GM20000 (cell line): ENCODE measurements around the gene HLA-C.
"Not testable (repeated sequence)": the region's sequence is repeated elsewhere in the genome, so short reads cannot be mapped to it uniquely, and the experiment has no call there.

Source experiments
- DNase-seq: peaks from one replicate; pipeline ENCODE4 v3.0.0; 2012; ENCODE audit warnings: low spot score
- TF ChIP-seq, protein P1 (sequence below): IDR thresholded peaks from 2 replicates; pipeline ENCODE4 v1.5.1; 2012; ENCODE audit warnings: mild to moderate bottlenecking, control low read depth; ENCODE audit errors: extremely low read depth, missing control alignments

The HLA-C gene

DNA sequence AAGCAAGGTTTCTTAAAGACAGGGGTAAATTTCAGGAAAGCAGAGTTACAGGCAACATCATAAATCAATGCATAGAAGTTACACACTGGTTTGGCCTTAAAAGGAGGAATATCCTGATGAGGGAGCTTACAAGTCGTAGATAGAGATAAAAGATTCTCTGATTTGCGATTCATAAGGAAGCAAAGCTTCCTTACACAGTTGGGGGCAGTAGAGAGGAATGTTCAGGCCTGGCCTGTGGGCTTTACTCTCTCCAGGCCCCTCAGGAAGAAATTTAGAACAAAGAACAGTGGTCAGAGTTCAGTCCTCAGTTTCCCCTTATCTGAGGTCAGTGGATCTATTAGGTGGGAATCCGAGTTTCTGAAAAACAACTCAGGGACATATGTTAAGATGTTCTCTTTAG lies 19.3 kb downstream of the HLA-C start:
- DNase-seq, result no peak
- TF ChIP-seq, protein P1, sequence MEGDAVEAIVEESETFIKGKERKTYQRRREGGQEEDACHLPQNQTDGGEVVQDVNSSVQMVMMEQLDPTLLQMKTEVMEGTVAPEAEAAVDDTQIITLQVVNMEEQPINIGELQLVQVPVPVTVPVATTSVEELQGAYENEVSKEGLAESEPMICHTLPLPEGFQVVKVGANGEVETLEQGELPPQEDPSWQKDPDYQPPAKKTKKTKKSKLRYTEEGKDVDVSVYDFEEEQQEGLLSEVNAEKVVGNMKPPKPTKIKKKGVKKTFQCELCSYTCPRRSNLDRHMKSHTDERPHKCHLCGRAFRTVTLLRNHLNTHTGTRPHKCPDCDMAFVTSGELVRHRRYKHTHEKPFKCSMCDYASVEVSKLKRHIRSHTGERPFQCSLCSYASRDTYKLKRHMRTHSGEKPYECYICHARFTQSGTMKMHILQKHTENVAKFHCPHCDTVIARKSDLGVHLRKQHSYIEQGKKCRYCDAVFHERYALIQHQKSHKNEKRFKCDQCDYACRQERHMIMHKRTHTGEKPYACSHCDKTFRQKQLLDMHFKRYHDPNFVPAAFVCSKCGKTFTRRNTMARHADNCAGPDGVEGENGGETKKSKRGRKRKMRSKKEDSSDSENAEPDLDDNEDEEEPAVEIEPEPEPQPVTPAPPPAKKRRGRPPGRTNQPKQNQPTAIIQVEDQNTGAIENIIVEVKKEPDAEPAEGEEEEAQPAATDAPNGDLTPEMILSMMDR, result no peak

DNA sequence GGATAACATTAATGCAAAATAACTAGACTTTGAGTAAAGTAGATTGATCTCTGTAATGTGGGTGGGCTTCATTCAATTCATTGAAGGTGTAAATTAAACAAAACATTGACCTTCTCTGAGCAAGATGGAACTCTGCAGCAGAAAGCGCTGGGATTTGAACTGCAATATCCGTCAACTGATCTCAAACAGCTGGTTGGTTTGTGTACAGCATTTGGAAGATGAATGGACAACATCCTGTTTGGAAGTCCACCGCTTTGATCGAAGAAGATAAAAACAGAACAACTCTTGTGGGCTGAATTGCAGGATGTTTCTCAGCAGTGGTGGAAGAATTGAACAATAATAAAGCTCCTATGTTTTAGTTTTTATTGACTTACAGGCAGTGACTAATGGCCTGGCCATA lies 20.6 kb downstream of the HLA-C start:
- TF ChIP-seq, protein P1, result no peak
- no peak for DNase-seq

DNA sequence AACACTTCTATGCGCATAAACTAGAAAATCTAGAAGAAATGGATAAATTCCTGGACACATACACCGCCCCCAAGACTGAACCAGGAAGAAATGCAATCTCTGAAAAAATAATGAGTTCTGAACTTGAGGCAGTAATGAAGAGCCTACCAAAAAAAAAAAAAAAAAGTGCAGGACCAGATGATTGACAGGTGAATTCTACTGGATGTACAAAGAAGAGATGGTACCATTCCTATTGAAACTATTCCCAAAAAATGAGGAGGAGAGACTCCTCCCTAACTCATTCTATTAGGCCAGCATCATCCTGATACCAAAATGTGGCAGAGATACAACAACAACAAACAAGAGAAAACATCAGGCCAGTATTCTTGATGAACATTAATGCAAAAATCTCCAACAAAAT lies 22.7 kb downstream of the HLA-C start:
- no peak for DNase-seq
- TF ChIP-seq, protein P1, result no peak

DNA sequence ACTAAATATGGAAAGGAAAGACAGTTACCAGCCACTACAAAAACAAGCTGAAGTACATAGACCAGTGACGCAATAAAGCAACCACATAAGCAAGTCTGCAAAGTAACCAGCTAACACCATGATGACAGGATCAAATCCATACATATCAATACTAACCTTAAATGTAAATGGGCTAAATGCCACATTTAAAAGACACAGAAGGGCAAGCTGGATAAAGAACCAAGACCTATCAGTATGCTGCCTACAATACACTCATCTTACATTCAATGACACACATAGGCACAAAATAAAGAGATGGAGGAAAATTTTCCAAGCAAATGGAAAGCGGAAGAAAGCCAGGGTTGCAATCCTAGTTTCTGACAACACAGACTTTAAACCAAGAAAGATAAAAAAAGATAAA lies 24.1 kb downstream of the HLA-C start:
- TF ChIP-seq, protein P1, result no peak
- no peak for DNase-seq

DNA sequence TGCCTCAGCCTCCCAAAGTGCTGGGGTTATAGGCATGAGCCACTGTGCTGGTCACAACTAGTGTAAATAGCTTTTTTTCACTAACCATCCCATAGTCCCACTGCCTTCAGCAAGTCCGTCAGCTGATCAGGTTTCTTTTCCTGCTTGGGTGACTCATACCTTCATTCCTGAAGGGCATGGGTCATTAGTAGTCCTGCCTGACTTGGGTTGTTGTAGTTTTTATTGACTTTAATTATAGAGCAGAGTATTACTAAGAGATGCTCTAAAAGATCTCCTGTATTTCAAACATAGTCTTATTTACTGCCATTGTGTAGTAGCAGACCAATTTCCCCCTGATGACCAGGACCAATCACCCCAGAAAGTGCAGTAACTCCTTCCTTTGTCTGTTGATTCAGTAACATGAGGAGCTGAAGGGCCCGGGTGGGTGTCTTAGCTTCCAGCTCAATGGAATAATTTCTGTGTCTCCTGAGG lies 25.8 kb downstream of the HLA-C start:
- DNase-seq, result no peak
- TF ChIP-seq, protein P1, result no peak

DNA sequence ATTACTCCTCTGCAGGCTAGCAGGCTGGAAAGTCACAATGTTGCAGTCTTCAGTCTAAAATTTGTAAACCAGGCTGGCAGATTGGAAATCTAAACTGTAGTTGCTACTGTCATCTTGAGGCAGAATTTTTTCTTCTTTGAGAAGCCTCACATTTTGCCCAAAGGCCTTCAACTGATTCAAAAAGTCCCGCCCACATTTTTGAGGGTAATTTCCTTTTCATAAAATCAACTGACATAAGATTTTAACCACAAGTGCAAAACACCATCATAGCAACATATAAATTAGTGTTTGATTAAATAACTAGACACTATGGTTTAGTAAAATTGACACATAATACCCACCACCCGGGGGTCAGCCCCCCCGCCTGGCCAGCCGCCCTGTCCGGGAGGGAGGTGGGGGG lies 28.4 kb downstream of the HLA-C start:
- DNase-seq, result no peak
- TF ChIP-seq, protein P1, result no peak

DNA sequence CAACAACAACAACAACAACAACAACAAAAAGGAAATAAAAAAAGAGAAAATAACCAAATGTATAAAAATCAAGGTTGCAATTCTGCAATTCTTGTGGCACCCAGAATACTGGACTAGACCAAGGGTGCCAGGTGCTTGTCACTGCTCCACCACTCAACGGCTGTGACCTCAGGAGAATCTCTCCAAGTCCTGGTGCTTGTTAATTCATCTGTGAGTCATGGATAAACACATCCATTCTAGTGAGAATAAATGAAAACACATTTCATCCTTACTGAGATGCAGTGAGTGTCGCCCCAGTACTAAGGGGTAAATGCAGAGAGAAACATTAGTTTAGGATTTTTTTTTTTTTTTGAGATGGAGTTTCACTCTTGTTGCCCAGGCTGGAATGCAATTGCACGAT lies 32.0 kb downstream of the HLA-C start:
- TF ChIP-seq, protein P1, result no peak
- DNase-seq, result no peak

DNA sequence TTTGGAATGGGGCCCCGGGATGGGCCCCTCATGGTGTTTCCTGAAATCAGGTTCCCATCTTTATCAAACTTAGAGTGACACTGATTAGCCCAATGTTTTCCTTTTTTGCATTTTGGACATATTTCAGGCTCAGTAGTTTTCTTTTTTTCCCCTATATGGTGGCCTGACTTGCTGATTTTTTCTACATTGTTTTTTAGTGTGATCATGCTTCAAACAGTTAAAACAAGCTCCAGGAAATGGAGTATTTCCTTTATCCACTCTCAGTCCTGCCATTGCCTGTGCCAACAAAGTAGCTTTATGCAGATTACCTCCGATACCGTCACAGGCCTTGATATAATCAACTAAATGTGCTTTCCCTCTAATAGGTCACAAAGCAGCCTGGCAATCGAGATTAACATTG lies 37.8 kb downstream of the HLA-C start:
- DNase-seq, result not testable (repeated sequence)
